Cardiac fibroblast (primary cell): ENCODE measurements around the gene FSD1L.
A peak's percentile ranks its signal among the peaks of the same experiment; 100 is the strongest.

Experiments used
- DNase-seq, 2 donors: peaks; one replicate each; pipeline versions ENCODE4 v3.0.0 to v3.0.0-alpha.2; 2010; ENCODE audit warnings: low read depth in 2 of 2
- H3K4me3 ChIP-seq, 2 donors: replicated peaks in 1 of 2; 1 replicate in 1 of 2; 2 replicates in 1 of 2; pipeline ENCODE4 v1.5.1; 2011; ENCODE audit warnings: low read depth in 2 of 2, low read length in 2 of 2, mild to moderate bottlenecking in 2 of 2, moderate library complexity in 1 of 2
- CTCF ChIP-seq: IDR thresholded peaks from one replicate; pipeline ENCODE4 v1.5.1; 2011; ENCODE audit warnings: low read depth, mild to moderate bottlenecking, low read length, inconsistent platforms

FSD1L gene

GRCh38 chr9:105497704-105498103 lies 49.9 kb downstream of the FSD1L start:
- no peak for DNase-seq
- TF ChIP-seq CTCF: no peak
- no peak overlapping the region for H3K4me3 ChIP-seq

GRCh38 chr9:105500108-105500766 lies 52.4 kb downstream of the FSD1L start:
- peak; percentile 16 to 59 for DNase-seq
- H3K4me3 ChIP-seq: no peak overlapping the region
- no peak for TF ChIP-seq CTCF

GRCh38 chr9:105501414-105501813 lies 53.6 kb downstream of the FSD1L start:
- H3K4me3 ChIP-seq: no peak overlapping the region
- DNase-seq: no peak
- TF ChIP-seq CTCF: no peak

GRCh38 chr9:105502276-105502675 lies 54.4 kb downstream of the FSD1L start:
- no peak for DNase-seq
- TF ChIP-seq CTCF: no peak
- H3K4me3 ChIP-seq: no peak overlapping the region

- DNase-seq: peak; percentile 26 to 34
- TF ChIP-seq CTCF: no peak
- H3K4me3 ChIP-seq: no peak overlapping the region
Measured at GRCh38 chr9:105503881-105504280, 56.0 kb downstream of the FSD1L start.

GRCh38 chr9:105507096-105507790 lies 59.4 kb downstream of the FSD1L start:
- no peak overlapping the region for H3K4me3 ChIP-seq
- TF ChIP-seq CTCF: no peak
- DNase-seq: no peak

GRCh38 chr9:105508530-105508929 lies 60.7 kb downstream of the FSD1L start:
- no peak for DNase-seq
- no peak for TF ChIP-seq CTCF
- no peak overlapping the region for H3K4me3 ChIP-seq
